Panc1 (cell line): Measurements from ENCODE around the gene A2ML1. TPM values are rescaled to one million over a fixed set of nuclear protein-coding genes. Genes with fewer than 3 reads are reported as not detected.
"Not testable (repeated sequence)": the region's sequence is repeated elsewhere in the genome, so short reads cannot be mapped to it uniquely, and the experiment has no call there.

Source experiments
- ATAC-seq: fragments of 200-7000 bp; cut with Tn5 transposase; 2 replicates; pipeline ENCODE4 v1.9.1; 2020; ENCODE audit warnings: mild to moderate bottlenecking, moderate library complexity
- BruUV-seq: library from RNA; stranded (reverse); fragments of 400-500 nt; replicated peaks from 2 replicates; lab custom pipeline; 2021; lab: Mats Ljungman, UMichigan
- CTCF ChIA-PET: fragments of 300-600 bp; sonication (Branson Sonifier 250); formaldehyde crosslinking; loops from one replicate; lab custom pipeline; 2022; ENCODE audit warnings: antibody characterized with exemption; lab: Charles Lee
- POLR2A ChIA-PET: fragments of 300-600 bp; sonication (Branson Sonifier 250); formaldehyde crosslinking; loops from one replicate; lab custom pipeline; 2022; ENCODE audit warnings: antibody characterized with exemption; lab: Charles Lee
- DNase-seq: peaks from one replicate; pipeline ENCODE4 v3.0.0-alpha.2; 2010; ENCODE audit warnings: low read depth, low spot score
- H3K27ac ChIP-seq: 2 replicates; pipeline ENCODE4 v1.5.1; 2011; ENCODE audit warnings: mild to moderate bottlenecking, low read length, inconsistent platforms
- H3K27me3 ChIP-seq: fragments of 200-500 bp; sonication (Bioruptor generic); 2 replicates; pipeline ENCODE4 v1.6.0; 2014; ENCODE audit warnings: low read length, inconsistent platforms; ENCODE audit not compliant: control insufficient read depth, insufficient read depth
- H3K36me3 ChIP-seq: fragments of 200-500 bp; sonication (Bioruptor generic); 2 replicates; pipeline ENCODE4 v1.5.1; 2014; ENCODE audit warnings: inconsistent platforms, mild to moderate bottlenecking, low read length, moderate library complexity; ENCODE audit not compliant: control insufficient read depth, insufficient read depth
- H3K4me1 ChIP-seq: 2 replicates; pipeline ENCODE4 v1.5.1; 2011; ENCODE audit warnings: inconsistent platforms, mild to moderate bottlenecking, low read length, moderate library complexity; ENCODE audit not compliant: control insufficient read depth, insufficient read depth
- H3K4me3 ChIP-seq, 2 experiments: 2 replicates each; pipeline ENCODE4 v1.5.1; 2011 to 2012; ENCODE audit warnings: low read depth in 2 of 2, low read length in 2 of 2, mild to moderate bottlenecking in 2 of 2, inconsistent platforms in 1 of 2, moderate library complexity in 1 of 2
- H3K9me3 ChIP-seq: fragments of 200-500 bp; sonication (Bioruptor generic); 2 replicates; pipeline ENCODE4 v1.5.1; 2014; ENCODE audit warnings: low read depth, mild to moderate bottlenecking, inconsistent platforms, low read length, moderate library complexity; ENCODE audit not compliant: control insufficient read depth, insufficient read depth
- CTCF ChIP-seq: fragments of 450-650 bp; IDR thresholded peaks from 2 replicates; pipeline ENCODE4 v1.5.1; 2017; ENCODE audit warnings: mild to moderate bottlenecking
- POLR2AphosphoS5 ChIP-seq: IDR thresholded peaks from 2 replicates; pipeline ENCODE4 v1.6.1; 2012; ENCODE audit warnings: mild to moderate bottlenecking, low read depth, low read length, moderate library complexity
- SIN3A ChIP-seq: IDR thresholded peaks from 2 replicates; pipeline ENCODE4 v1.6.1; 2012; ENCODE audit warnings: low read depth, mild to moderate bottlenecking, low read length, moderate library complexity, borderline replicate concordance; ENCODE audit not compliant: insufficient read depth
- TCF7L2 ChIP-seq: IDR thresholded peaks from 2 replicates; pipeline ENCODE4 v1.6.1; 2011; ENCODE audit warnings: mild to moderate bottlenecking, low read depth, low read length, inconsistent platforms
- in situ Hi-C: cut with HindIII; loops from 2 replicates; pipeline ENCODE4 v1.10.0; 2016; ENCODE audit warnings: low sequenced_read_pairs, low pct_unique_long_range_greater_than_20kb
- intact Hi-C: fragments of 100-400 bp; cut with micrococcal nuclease; formaldehyde crosslinking; loops from one replicate; pipeline ENCODE4 v1.10.0; 2022; ENCODE audit not compliant: unreplicated experiment
- total RNA-seq: library from RNA; stranded (reverse); gene quantifications from one replicate; pipeline ENCODE4 v1.2.1, GENCODE V29; 2021; ENCODE audit not compliant: unreplicated experiment
- TF ChIP-seq, protein P1 (sequence below), 2 experiments: IDR thresholded peaks; 2 replicates each; pipeline ENCODE4 v1.6.1; 2011 to 2012; ENCODE audit warnings: low read depth in 2 of 2, control low read depth in 1 of 2, low read length in 1 of 2, mild to moderate bottlenecking in 1 of 2, moderate library complexity in 1 of 2; ENCODE audit not compliant: insufficient read depth in 1 of 2

Gene A2ML1
- total RNA-seq, 1 experiment from 2014 or later = not detected

DNA sequence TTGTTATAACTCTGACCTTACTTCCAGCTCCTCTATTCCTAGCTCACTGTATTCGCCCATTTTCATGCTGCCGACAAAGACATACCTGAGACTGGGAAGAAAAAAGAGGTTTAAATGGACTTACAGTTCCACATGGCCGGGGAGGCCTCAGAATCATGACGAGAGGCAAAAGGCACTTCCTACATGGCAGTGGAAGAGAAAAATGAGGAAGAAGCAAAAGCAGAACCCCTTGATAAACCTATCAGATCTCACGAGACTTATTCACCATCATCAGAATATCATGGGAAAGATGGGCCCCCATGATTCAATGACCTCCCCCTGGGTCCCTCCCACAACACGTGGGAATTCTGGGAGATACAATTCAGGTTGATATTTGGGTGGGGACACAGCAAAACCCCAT is 77.4 kb downstream of the A2ML1 start:
- CTCF ChIA-PET = no interaction called here
- TF ChIP-seq SIN3A (no peak), TCF7L2 (no peak), POLR2AphosphoS5 (no peak), CTCF (no peak)
- TF ChIP-seq, protein P1, sequence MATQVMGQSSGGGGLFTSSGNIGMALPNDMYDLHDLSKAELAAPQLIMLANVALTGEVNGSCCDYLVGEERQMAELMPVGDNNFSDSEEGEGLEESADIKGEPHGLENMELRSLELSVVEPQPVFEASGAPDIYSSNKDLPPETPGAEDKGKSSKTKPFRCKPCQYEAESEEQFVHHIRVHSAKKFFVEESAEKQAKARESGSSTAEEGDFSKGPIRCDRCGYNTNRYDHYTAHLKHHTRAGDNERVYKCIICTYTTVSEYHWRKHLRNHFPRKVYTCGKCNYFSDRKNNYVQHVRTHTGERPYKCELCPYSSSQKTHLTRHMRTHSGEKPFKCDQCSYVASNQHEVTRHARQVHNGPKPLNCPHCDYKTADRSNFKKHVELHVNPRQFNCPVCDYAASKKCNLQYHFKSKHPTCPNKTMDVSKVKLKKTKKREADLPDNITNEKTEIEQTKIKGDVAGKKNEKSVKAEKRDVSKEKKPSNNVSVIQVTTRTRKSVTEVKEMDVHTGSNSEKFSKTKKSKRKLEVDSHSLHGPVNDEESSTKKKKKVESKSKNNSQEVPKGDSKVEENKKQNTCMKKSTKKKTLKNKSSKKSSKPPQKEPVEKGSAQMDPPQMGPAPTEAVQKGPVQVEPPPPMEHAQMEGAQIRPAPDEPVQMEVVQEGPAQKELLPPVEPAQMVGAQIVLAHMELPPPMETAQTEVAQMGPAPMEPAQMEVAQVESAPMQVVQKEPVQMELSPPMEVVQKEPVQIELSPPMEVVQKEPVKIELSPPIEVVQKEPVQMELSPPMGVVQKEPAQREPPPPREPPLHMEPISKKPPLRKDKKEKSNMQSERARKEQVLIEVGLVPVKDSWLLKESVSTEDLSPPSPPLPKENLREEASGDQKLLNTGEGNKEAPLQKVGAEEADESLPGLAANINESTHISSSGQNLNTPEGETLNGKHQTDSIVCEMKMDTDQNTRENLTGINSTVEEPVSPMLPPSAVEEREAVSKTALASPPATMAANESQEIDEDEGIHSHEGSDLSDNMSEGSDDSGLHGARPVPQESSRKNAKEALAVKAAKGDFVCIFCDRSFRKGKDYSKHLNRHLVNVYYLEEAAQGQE (IDR thresholded peaks at IDR 0.05; ENCODE audit: insufficient read depth in 1 of 2, low read depth in 2 of 2, low read length in 1 of 2) = no peak
- H3K27ac ChIP-seq = no peak overlapping the region
- BruUV-seq = no TSS peak
- H3K9me3 ChIP-seq = no peaks in the 10 kb centered on the region
- H3K36me3 ChIP-seq = no peaks in the 10 kb centered on the region
- POLR2A ChIA-PET = no interaction called here
- ATAC-seq (no peak), DNase-seq (no peak)
- H3K4me3 ChIP-seq = no peak overlapping the region
- no peaks in the 10 kb centered on the region for H3K4me1 ChIP-seq
- intact Hi-C loops = loop anchor here (10.0 kb wide), 1 partner anchor 115 kb away; no protein-coding TSS in a partner anchor
- no peaks in the 10 kb centered on the region for H3K27me3 ChIP-seq
- in situ Hi-C loops = no loop called here

GRCh38 chr12:8902703-8903102 is 80.3 kb downstream of the A2ML1 start:
- H3K9me3 ChIP-seq, H3K27me3 ChIP-seq, ATAC-seq, DNase-seq, BruUV-seq, H3K4me1 ChIP-seq, H3K36me3 ChIP-seq, H3K4me3 ChIP-seq, CTCF ChIA-PET, H3K27ac ChIP-seq, in situ Hi-C loops, POLR2A ChIA-PET, intact Hi-C loops: not testable (repeated sequence)

DNA sequence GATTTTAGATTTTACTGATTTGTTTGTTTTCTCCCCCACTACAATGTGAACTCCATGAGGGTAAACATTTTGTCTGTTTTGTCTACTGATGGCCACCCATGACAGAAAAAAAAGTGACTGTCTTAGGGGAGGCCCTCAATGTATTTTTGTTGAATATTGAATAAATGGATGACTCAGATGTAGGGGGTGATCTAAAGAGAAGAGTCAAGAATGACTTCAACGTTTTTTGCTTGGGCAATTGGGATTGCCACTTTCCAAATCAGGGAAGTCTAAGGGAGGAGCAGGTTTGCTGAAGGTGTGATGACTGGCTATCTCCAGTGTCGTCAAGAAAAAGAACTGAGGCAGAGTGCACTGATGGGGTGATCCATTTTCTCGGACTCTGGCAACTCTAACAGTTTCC is 81.2 kb downstream of the A2ML1 start:
- Histone ChIP-seq H3K4me1 (no peaks in the 10 kb centered on the region), H3K4me3 (no peak overlapping the region), H3K36me3 (no peaks in the 10 kb centered on the region), H3K9me3 (no peaks in the 10 kb centered on the region), H3K27ac (no peak overlapping the region), H3K27me3 (no peaks in the 10 kb centered on the region)
- DNase-seq = no peak
- BruUV-seq = no TSS peak
- ChIA-PET POLR2A (no interaction called here), CTCF (no interaction called here)
- TF ChIP-seq, protein P1 (IDR thresholded peaks at IDR 0.05; ENCODE audit: insufficient read depth in 1 of 2, low read depth in 2 of 2, low read length in 1 of 2) = no peak
- no peak for TF ChIP-seq TCF7L2
- no peak for TF ChIP-seq CTCF
- no peak for TF ChIP-seq SIN3A
- TF ChIP-seq POLR2AphosphoS5 = no peak
- ATAC-seq = no peak
- intact Hi-C loops (no loop called here), in situ Hi-C loops (no loop called here)
